Body of pancreas (tissue), 4 donors: Measurements from ENCODE around the gene IL1R1. TPM values are rescaled to one million over a fixed set of nuclear protein-coding genes. Genes with fewer than 3 reads are reported as not detected.
A peak's percentile ranks its signal among the peaks of the same experiment; 100 is the strongest.

Experiments
- ATAC-seq: fragments of 150-250 bp; one replicate; pipeline ENCODE4 v1.9.1; 2016
- DNase-seq, 4 donors: peaks; one replicate each; pipeline ENCODE4 v3.0.0-alpha.2; 2019
- H3K27ac ChIP-seq, 4 donors: fragments of 200-600 bp; sonication (generic); 1 replicate in 3 of 4; 2 replicates in 1 of 4; pipeline versions ENCODE4 v1.5.1 to v1.6.1; 2016 to 2019; ENCODE audit warnings: mild to moderate bottlenecking in 1 of 4, mixed read lengths in 1 of 4, moderate library complexity in 1 of 4
- H3K27me3 ChIP-seq, 2 donors: fragments of 200-600 bp; sonication (generic); one replicate each; pipeline ENCODE4 v1.6.0; 2016; ENCODE audit warnings: mild to moderate bottlenecking in 1 of 2
- H3K36me3 ChIP-seq, 2 donors: fragments of 200-600 bp; sonication (generic); replicated peaks in 1 of 2; 2 replicates each; pipeline ENCODE4 v1.5.1; 2016; ENCODE audit warnings: low read depth in 2 of 2; ENCODE audit not compliant: insufficient read depth in 1 of 2
- H3K4me1 ChIP-seq: fragments of 200-600 bp; sonication (generic); one replicate; pipeline ENCODE4 v1.6.0; 2016
- H3K4me3 ChIP-seq, 2 donors: fragments of 200-600 bp; sonication (generic); 1 replicate in 1 of 2; 2 replicates in 1 of 2; pipeline ENCODE4 v1.5.1; 2016 to 2019
- H3K9me3 ChIP-seq, 3 donors: fragments of 200-600 bp; sonication (generic); 1 replicate in 2 of 3; 2 replicates in 1 of 3; pipeline ENCODE4 v1.5.1; 2016
- POLR2A ChIP-seq, 3 donors: fragments of 450-650 bp; IDR thresholded peaks; one replicate each; pipeline ENCODE4 v1.6.1; 2016; ENCODE audit warnings: antibody characterized with exemption in 3 of 3, mild to moderate bottlenecking in 2 of 3
- WGBS, 2 donors: methylation state at CpG; one replicate each; pipeline ENCODE4 v1.1.5; 2017; 5-methylcytosine and 5-hydroxymethylcytosine counted together
- intact Hi-C: fragments of 100-400 bp; cut with DNase I; formaldehyde crosslinking; loops from one replicate; pipeline ENCODE4 v1.15.1; 2023
- total RNA-seq, 2 donors: library from RNA; depleted of rRNA; stranded (reverse); fragments of >200 nt; gene quantifications; one replicate each; pipeline ENCODE4 v1.1.0, GENCODE V29; 2016
- TF ChIP-seq, protein P1 (sequence below), 7 experiments: fragments of 450-650 bp in 4 of 7; fragments of 200-600 bp in 3 of 7; sonication (generic) in 3 of 7; IDR thresholded peaks; one replicate each; pipeline ENCODE4 v1.5.1; 2016 to 2019; ENCODE audit warnings: antibody characterized with exemption in 7 of 7

The IL1R1 gene
- total RNA-seq, 2 donors from 2014 or later, result 53.4 to 55.4 TPM

GRCh38 chr2:102147935-102148334, 5.4 kb downstream of the IL1R1 start:
- DNase-seq, result no peak
- Histone ChIP-seq H3K27ac (peak overlapping the region in 2 of 4 donors; percentile 6 to 11), H3K9me3 (no peaks in the 10 kb centered on the region), H3K4me3 (no peak overlapping the region), H3K27me3 (no peaks in the 10 kb centered on the region), H3K36me3 (no peaks in the 10 kb centered on the region), H3K4me1 (peaks cover 74% of the 10 kb centered on the region)
- intact Hi-C loops, result no loop called here
- ATAC-seq, result no peak
- TF ChIP-seq, protein P1, sequence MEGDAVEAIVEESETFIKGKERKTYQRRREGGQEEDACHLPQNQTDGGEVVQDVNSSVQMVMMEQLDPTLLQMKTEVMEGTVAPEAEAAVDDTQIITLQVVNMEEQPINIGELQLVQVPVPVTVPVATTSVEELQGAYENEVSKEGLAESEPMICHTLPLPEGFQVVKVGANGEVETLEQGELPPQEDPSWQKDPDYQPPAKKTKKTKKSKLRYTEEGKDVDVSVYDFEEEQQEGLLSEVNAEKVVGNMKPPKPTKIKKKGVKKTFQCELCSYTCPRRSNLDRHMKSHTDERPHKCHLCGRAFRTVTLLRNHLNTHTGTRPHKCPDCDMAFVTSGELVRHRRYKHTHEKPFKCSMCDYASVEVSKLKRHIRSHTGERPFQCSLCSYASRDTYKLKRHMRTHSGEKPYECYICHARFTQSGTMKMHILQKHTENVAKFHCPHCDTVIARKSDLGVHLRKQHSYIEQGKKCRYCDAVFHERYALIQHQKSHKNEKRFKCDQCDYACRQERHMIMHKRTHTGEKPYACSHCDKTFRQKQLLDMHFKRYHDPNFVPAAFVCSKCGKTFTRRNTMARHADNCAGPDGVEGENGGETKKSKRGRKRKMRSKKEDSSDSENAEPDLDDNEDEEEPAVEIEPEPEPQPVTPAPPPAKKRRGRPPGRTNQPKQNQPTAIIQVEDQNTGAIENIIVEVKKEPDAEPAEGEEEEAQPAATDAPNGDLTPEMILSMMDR (IDR thresholded peaks at IDR 0.05), result no peak
- no peak for TF ChIP-seq POLR2A (IDR thresholded peaks at IDR 0.05)
- WGBS, 2 donors, result 73 to 84% methylated on average over 3 of the region's 3 CpGs

DNA sequence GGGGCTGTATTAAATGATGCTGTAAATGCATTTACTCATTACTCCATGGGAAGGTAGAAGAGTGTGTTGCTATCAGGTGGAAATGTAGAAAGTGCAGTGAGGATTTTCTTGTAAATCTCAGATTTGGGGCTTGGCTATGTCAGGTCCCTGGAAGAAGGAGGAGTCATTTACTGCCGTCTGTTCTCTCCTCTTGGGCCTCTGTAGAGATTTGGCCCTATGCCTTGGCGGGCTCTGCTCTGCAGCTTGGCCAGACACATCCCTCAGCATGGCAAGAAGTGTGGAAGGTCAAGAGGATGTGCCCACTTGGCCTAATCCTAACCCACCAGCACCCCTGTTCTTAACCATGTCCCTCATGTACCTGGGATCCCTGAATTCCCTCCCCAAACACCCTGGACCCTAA, 6.7 kb downstream of the IL1R1 start:
- Histone ChIP-seq H3K4me1 (peaks cover 78% of the 10 kb centered on the region), H3K36me3 (no peaks in the 10 kb centered on the region), H3K27me3 (no peaks in the 10 kb centered on the region), H3K27ac (peak overlapping the region in 3 of 4 donors; percentile 35 to 58 (median 58)), H3K9me3 (no peaks in the 10 kb centered on the region), H3K4me3 (no peak overlapping the region)
- no peak for TF ChIP-seq POLR2A (IDR thresholded peaks at IDR 0.05)
- TF ChIP-seq, protein P1 (IDR thresholded peaks at IDR 0.05), result no peak
- DNase-seq, result no peak
- ATAC-seq, result no peak
- intact Hi-C loops, result no loop called here
- WGBS, 2 donors, result 57 to 67% methylated on average over 2 of the region's 2 CpGs

- Histone ChIP-seq H3K27me3 (no peaks in the 10 kb centered on the region), H3K36me3 (no peaks in the 10 kb centered on the region), H3K27ac (peak overlapping the region in 3 of 4 donors; percentile 35 to 58 (median 58)), H3K4me1 (peaks cover 78% of the 10 kb centered on the region), H3K9me3 (no peaks in the 10 kb centered on the region), H3K4me3 (no peak overlapping the region)
- intact Hi-C loops, result no loop called here
- DNase-seq (peak in 2 of 4 donors; percentile 38 to 70), ATAC-seq (no peak)
- TF ChIP-seq POLR2A (IDR thresholded peaks at IDR 0.05), result no peak
- TF ChIP-seq, protein P1 (IDR thresholded peaks at IDR 0.05), result no peak
- WGBS, 2 donors, result 60 to 62% methylated on average over 8 to 9 of the region's 9 CpGs
These were observed 7.3 kb downstream of the IL1R1 start for GRCh38 chr2:102149644-102150455.

GRCh38 chr2:102154364-102154763, 11.8 kb downstream of the IL1R1 start:
- Histone ChIP-seq H3K4me3 (no peak overlapping the region), H3K27me3 (no peaks in the 10 kb centered on the region), H3K4me1 (peaks cover 66% of the 10 kb centered on the region), H3K27ac (peak overlapping the region; percentile 28 to 79 (median 62)), H3K9me3 (no peaks in the 10 kb centered on the region), H3K36me3 (no peaks in the 10 kb centered on the region)
- intact Hi-C loops, result no loop called here
- 82 to 95% methylated on average over 6 of the region's 6 CpGs for WGBS, 2 donors
- ATAC-seq (no peak), DNase-seq (no peak)
- TF ChIP-seq, protein P1 (IDR thresholded peaks at IDR 0.05), result no peak
- no peak for TF ChIP-seq POLR2A (IDR thresholded peaks at IDR 0.05)
